Measurements from ENCODE around the gene EML5. TPM values are rescaled to one million over a fixed set of nuclear protein-coding genes. Genes with fewer than 3 reads are reported as not detected.
A peak's percentile ranks its signal among the peaks of the same experiment; 100 is the strongest.

The EML5 gene
- total and polyA plus RNA-seq, 2 of the 13 experiments (the other 11 are each of a cell fraction or from before 2014, with no cell fraction given): 0.11 TPM; not detected in 1

GRCh38 chr14:88824314-88825077, 31.7 kb upstream of the EML5 start, which contains the start of gene TTC8 (continued):
- TF ChIP-seq ZGPAT (CRISPR knock-in tag; IDR thresholded peaks at IDR 0.05) (peak; percentile 78; the same call in 1 of the 2 replicates), ZNF674 (CRISPR knock-in tag; IDR thresholded peaks at IDR 0.05; ENCODE audit: low read depth) (no peak), THAP9 (CRISPR knock-in tag; IDR thresholded peaks at IDR 0.05; ENCODE audit: borderline replicate concordance) (peak; percentile 78; the same call in 1 of the 2 replicates), ZNF7 (CRISPR knock-in tag; IDR thresholded peaks at IDR 0.05) (no peak), POLR2G (IDR thresholded peaks at IDR 0.05; ENCODE audit: low read depth, low read length) (peak; percentile 96), ATF1 (CRISPR knock-in tag; IDR thresholded peaks at IDR 0.05) (no peak), ZNF230 (CRISPR knock-in tag; IDR thresholded peaks at IDR 0.05) (0 out of 2 replicates have a peak, but pooled peaks have one; percentile 49), ASH2L (IDR thresholded peaks at IDR 0.05; ENCODE audit: insufficient read length, low read depth, low read length) (peak; percentile 86), ZNF788 (CRISPR knock-in tag; IDR thresholded peaks at IDR 0.05; ENCODE audit: borderline replicate concordance) (peak; percentile 73; the same call in 1 of the 2 replicates), FOXO4 (CRISPR knock-in tag; conservative IDR thresholded peaks at IDR 0.05) (0 out of 2 replicates have a peak, but pooled peaks have one; percentile 85), MXD1 (CRISPR knock-in tag; IDR thresholded peaks at IDR 0.05) (peak; percentile 87), KLF16 (CRISPR knock-in tag; IDR thresholded peaks at IDR 0.05) (peak in 1 of 2 experiments; percentile 85; a peak in 2 of 4 replicates), ZNF382 (CRISPR knock-in tag; IDR thresholded peaks at IDR 0.05; ENCODE audit: borderline replicate concordance) (no peak), U2AF2 (IDR thresholded peaks at IDR 0.05; ENCODE audit: low read depth, low read length) (no peak), MIXL1 (CRISPR knock-in tag; IDR thresholded peaks at IDR 0.05) (no peak), ZNF160 (CRISPR knock-in tag; IDR thresholded peaks at IDR 0.05) (0 out of 2 replicates have a peak, but pooled peaks have one; percentile 56), SIN3A (IDR thresholded peaks at IDR 0.05; ENCODE audit: borderline replicate concordance, low read depth, low read length) (peak; percentile 96), NAIF1 (CRISPR knock-in tag; IDR thresholded peaks at IDR 0.05; ENCODE audit: borderline replicate concordance) (no peak), E2F1 (CRISPR knock-in tag; IDR thresholded peaks at IDR 0.05) (0 out of 2 replicates have a peak, but pooled peaks have one; percentile 56), EED (CRISPR knock-in tag; IDR thresholded peaks at IDR 0.05) (0 out of 2 replicates have a peak, but pooled peaks have one; percentile 81), ZSCAN22 (CRISPR knock-in tag; IDR thresholded peaks at IDR 0.05) (no peak), HMGA1 (CRISPR knock-in tag; conservative IDR thresholded peaks at IDR 0.05) (no peak)
